ENCODE data around the gene CAMSAP2. TPM values are rescaled to one million over a fixed set of nuclear protein-coding genes. Genes with fewer than 3 reads are reported as not detected.

The CAMSAP2 gene
- total and polyA plus RNA-seq, 2 of the 8 experiments (the other 6 are each of a cell fraction or from before 2014, with no cell fraction given): 4.2 to 27.6 TPM

GRCh38 chr1:200710166-200710565, 28.5 kb upstream of the CAMSAP2 start (continued):
- TF ChIP-seq CHD7 (IDR thresholded peaks at IDR 0.05; ENCODE audit: insufficient replicate concordance, low read length): no peak
- TF ChIP-seq HDAC2 (IDR thresholded peaks at IDR 0.05; ENCODE audit: borderline replicate concordance in 1 of 2, low read depth in 2 of 2, low read length in 2 of 2): no peak
- TF ChIP-seq KDM1A (IDR thresholded peaks at IDR 0.05; ENCODE audit: borderline replicate concordance, low read length): no peak
- no peak for TF ChIP-seq EP300 (IDR thresholded peaks at IDR 0.05; ENCODE audit: borderline replicate concordance in 1 of 2, low read depth in 2 of 2, low read length in 2 of 2)
- TF ChIP-seq BACH1 (IDR thresholded peaks at IDR 0.05; ENCODE audit: low read length): no peak
